Globus pallidus (tissue), 1 donor: ENCODE measurements around the gene BLM.

Source experiments
- DNase-seq: peaks from one replicate; pipeline ENCODE4 v3.0.0-alpha.2; 2015; ENCODE audit warnings: low spot score

The BLM gene

GRCh38 chr15:90851940-90852339, 134.8 kb downstream of the BLM start:
- no peak for DNase-seq

- no peak for DNase-seq
These were observed 138.0 kb downstream of the BLM start for GRCh38 chr15:90855139-90855538.

- no peak for DNase-seq
These were observed 140.2 kb downstream of the BLM start for GRCh38 chr15:90857337-90857736.

GRCh38 chr15:90857883-90858443, 140.8 kb downstream of the BLM start:
- no peak for DNase-seq

- DNase-seq, result no peak
These were observed 142.3 kb downstream of the BLM start for GRCh38 chr15:90859234-90860131.

- no peak for DNase-seq
These were observed 143.3 kb downstream of the BLM start for GRCh38 chr15:90860450-90860849.

- DNase-seq, result no peak
These were observed 144.0 kb downstream of the BLM start for GRCh38 chr15:90860942-90861675.

- no peak for DNase-seq
These were observed 145.3 kb downstream of the BLM start for GRCh38 chr15:90862487-90862886.

GRCh38 chr15:90862964-90863778, 146.0 kb downstream of the BLM start:
- DNase-seq, result no peak

- no peak for DNase-seq
These were observed 146.8 kb downstream of the BLM start for GRCh38 chr15:90863987-90864386.

- no peak for DNase-seq
These were observed 147.4 kb downstream of the BLM start for GRCh38 chr15:90864507-90864906.

GRCh38 chr15:90865702-90866101, 148.6 kb downstream of the BLM start:
- no peak for DNase-seq
